Measurements from ENCODE around the gene SAP30. TPM values are rescaled to one million over a fixed set of nuclear protein-coding genes. Genes with fewer than 3 reads are reported as not detected.
A peak's percentile ranks its signal among the peaks of the same experiment; 100 is the strongest.

SAP30 gene
- total RNA-seq, 1 donor from 2014 or later, result 9.3 TPM

- H3K27ac ChIP-seq, result peak within 1 kb of the TSS; percentile 67 to 75
- H3K9me3 ChIP-seq, result no peaks in the 10 kb centered on the region
- peak within 1 kb of the TSS; percentile 24 to 59 for H3K4me3 ChIP-seq
- peaks cover 0 to 9% of the 10 kb centered on the region in 2 donors for H3K36me3 ChIP-seq
- intact Hi-C loops (cut with DNase I), result loop anchor here (1.0 kb wide), 1 partner anchor 27 kb away; no protein-coding TSS in a partner anchor
- no peak for DNase-seq (ENCODE audit: low spot score in 2 of 2)
- peaks cover 0 to 16% of the 10 kb centered on the region in 2 donors for H3K4me1 ChIP-seq
- H3K27me3 ChIP-seq, result no peaks in the 10 kb centered on the region
- no peak for TF ChIP-seq CTCF (IDR thresholded peaks at IDR 0.05)
These were observed 28.1 kb downstream of the SAP30 start, which contains the start of gene SCRG1 for GRCh38 chr4:173398779-173399415. SCRG1 (minus strand) TSS chr4:173399116; CDS start chr4:173391414, 7,702 bp downstream.

GRCh38 chr4:173401063-173401462 lies 30.3 kb downstream of the SAP30 start:
- no peaks in the 10 kb centered on the region for H3K9me3 ChIP-seq
- no peak for DNase-seq (ENCODE audit: low spot score in 2 of 2)
- H3K4me3 ChIP-seq, result no peak overlapping the region
- no peaks in the 10 kb centered on the region for H3K27me3 ChIP-seq
- peaks cover 0 to 3% of the 10 kb centered on the region in 2 donors for H3K36me3 ChIP-seq
- peaks cover 0 to 16% of the 10 kb centered on the region in 2 donors for H3K4me1 ChIP-seq
- no peak for TF ChIP-seq CTCF (IDR thresholded peaks at IDR 0.05)
- no peak overlapping the region for H3K27ac ChIP-seq
- intact Hi-C loops (cut with DNase I), result no loop called here

- no peaks in the 10 kb centered on the region for H3K27me3 ChIP-seq
- H3K36me3 ChIP-seq, result peaks cover 0 to 3% of the 10 kb centered on the region in 2 donors
- intact Hi-C loops (cut with DNase I), result no loop called here
- H3K4me1 ChIP-seq, result peaks cover 0 to 5% of the 10 kb centered on the region in 2 donors
- TF ChIP-seq CTCF (IDR thresholded peaks at IDR 0.05), result no peak
- peak overlapping the region; percentile 30 to 35 for H3K27ac ChIP-seq
- H3K9me3 ChIP-seq, result no peaks in the 10 kb centered on the region
- H3K4me3 ChIP-seq, result no peak overlapping the region
- DNase-seq (ENCODE audit: low spot score in 2 of 2), result no peak
These were observed 32.3 kb downstream of the SAP30 start for GRCh38 chr4:173403051-173403450.

- no peak for DNase-seq (ENCODE audit: low spot score in 2 of 2)
- TF ChIP-seq CTCF (IDR thresholded peaks at IDR 0.05), result no peak
- Histone ChIP-seq H3K27me3 (no peaks in the 10 kb centered on the region), H3K9me3 (no peaks in the 10 kb centered on the region), H3K4me1 (peaks cover 0 to 5% of the 10 kb centered on the region in 2 donors), H3K4me3 (no peak overlapping the region), H3K27ac (peak overlapping the region in 1 of 2 donors; percentile 35), H3K36me3 (peaks cover 0 to 3% of the 10 kb centered on the region in 2 donors)
- intact Hi-C loops (cut with DNase I), result no loop called here
These were observed 33.6 kb downstream of the SAP30 start for GRCh38 chr4:173404296-173404865.

- Histone ChIP-seq H3K4me1 (peaks cover 0 to 5% of the 10 kb centered on the region in 2 donors), H3K36me3 (peaks cover 3% of the 10 kb centered on the region in 2 donors), H3K4me3 (no peak overlapping the region), H3K9me3 (no peaks in the 10 kb centered on the region), H3K27me3 (no peaks in the 10 kb centered on the region), H3K27ac (no peak overlapping the region)
- TF ChIP-seq CTCF (IDR thresholded peaks at IDR 0.05), result no peak
- DNase-seq (ENCODE audit: low spot score in 2 of 2), result no peak
- intact Hi-C loops (cut with DNase I), result no loop called here
These were observed 35.3 kb downstream of the SAP30 start for GRCh38 chr4:173405840-173406606.

All from ascending aorta (tissue), 2 donors.